ENCODE measurements around the gene PEX14.

DNA sequence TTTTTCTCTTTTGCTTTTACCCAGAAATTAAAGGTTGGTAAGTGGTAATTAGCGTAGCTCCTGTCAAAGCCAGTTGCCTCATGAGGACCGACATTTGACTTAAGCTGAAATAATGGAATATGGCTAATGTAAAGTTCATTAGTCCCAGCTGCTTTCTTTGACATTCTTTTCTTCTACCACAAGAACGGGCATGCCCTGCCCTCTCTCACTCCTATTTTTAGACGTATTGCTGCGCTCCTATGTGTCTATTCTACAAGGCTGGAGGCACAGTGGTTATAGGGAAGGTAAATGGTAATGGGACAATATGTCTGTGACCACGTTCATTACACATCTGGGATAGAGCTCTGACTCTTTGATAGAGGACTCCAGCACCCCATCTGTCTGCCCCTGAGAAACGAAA, 18.1 kb upstream of the PEX14 start:
- TF ChIP-seq EZH2phosphoT487 (conservative IDR thresholded peaks at IDR 0.05; ENCODE audit: low read length) (no peak), CTCF (IDR thresholded peaks at IDR 0.05; ENCODE audit: insufficient read depth, low read length, poor library complexity, severe bottlenecking) (no peak)
